Esophagus muscularis mucosa (tissue), 4 donors: ENCODE measurements around the gene NBPF15.
"Not testable (repeated sequence)": the region's sequence is repeated elsewhere in the genome, so short reads cannot be mapped to it uniquely, and the experiment has no call there.

Source experiments
- EP300 ChIP-seq: sonication (generic); formaldehyde crosslinking; IDR thresholded peaks from one replicate; pipeline ENCODE4 v1.6.1; 2017; ENCODE audit warnings: antibody characterized with exemption
- POLR2AphosphoS5 ChIP-seq, 2 donors: sonication (generic); formaldehyde crosslinking; IDR thresholded peaks; one replicate each; pipeline ENCODE4 v1.6.1; 2017; ENCODE audit warnings: antibody characterized with exemption in 2 of 2
- TF ChIP-seq, protein P1 (sequence below), 3 experiments: fragments of 200-600 bp in 2 of 3; fragments of 450-650 bp in 1 of 3; sonication (generic) in 2 of 3; IDR thresholded peaks; one replicate each; pipeline ENCODE4 v1.5.1; 2017 to 2019; ENCODE audit warnings: antibody characterized with exemption in 3 of 3, mild to moderate bottlenecking in 2 of 3, moderate library complexity in 1 of 3

DNA sequence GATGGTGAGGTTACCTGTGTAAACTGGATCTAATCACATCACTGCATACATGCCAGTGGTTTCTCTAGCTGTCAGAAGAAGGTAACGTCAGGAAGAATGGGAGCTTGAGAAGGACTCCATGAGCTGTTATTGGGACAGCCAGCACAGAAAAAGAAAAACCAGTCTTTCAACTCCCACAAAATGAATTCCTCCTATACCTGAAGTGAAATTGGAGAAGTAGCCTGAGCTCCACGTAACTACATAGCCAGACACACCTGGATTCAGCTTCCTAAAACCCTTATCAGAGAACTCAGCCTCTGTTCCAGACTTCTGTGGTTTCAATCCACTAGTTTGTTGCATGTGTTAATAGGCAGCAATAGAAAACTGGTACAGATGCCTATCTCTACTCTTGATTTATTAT, 25.5 kb upstream of the NBPF15 start:
- not testable (repeated sequence) for TF ChIP-seq EP300; POLR2AphosphoS5 (IDR thresholded peaks at IDR 0.05)
- TF ChIP-seq, protein P1, sequence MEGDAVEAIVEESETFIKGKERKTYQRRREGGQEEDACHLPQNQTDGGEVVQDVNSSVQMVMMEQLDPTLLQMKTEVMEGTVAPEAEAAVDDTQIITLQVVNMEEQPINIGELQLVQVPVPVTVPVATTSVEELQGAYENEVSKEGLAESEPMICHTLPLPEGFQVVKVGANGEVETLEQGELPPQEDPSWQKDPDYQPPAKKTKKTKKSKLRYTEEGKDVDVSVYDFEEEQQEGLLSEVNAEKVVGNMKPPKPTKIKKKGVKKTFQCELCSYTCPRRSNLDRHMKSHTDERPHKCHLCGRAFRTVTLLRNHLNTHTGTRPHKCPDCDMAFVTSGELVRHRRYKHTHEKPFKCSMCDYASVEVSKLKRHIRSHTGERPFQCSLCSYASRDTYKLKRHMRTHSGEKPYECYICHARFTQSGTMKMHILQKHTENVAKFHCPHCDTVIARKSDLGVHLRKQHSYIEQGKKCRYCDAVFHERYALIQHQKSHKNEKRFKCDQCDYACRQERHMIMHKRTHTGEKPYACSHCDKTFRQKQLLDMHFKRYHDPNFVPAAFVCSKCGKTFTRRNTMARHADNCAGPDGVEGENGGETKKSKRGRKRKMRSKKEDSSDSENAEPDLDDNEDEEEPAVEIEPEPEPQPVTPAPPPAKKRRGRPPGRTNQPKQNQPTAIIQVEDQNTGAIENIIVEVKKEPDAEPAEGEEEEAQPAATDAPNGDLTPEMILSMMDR (IDR thresholded peaks at IDR 0.05), result not testable (repeated sequence)
